Prostate gland (tissue), 2 donors: ENCODE results near the gene MEDAG. TPM values are rescaled to one million over a fixed set of nuclear protein-coding genes. Genes with fewer than 3 reads are reported as not detected.

ENCODE experiments used
- DNase-seq: peaks from one replicate; pipeline ENCODE4 v3.0.0-alpha.2; 2019; ENCODE audit warnings: low spot score
- H3K27ac ChIP-seq, 2 donors: fragments of 200-600 bp; sonication (generic); 2 replicates each; pipeline ENCODE4 v1.5.1; 2017 to 2019
- H3K27me3 ChIP-seq: fragments of 200-600 bp; sonication (generic); replicated peaks from 2 replicates; pipeline ENCODE4 v1.5.1; 2019; ENCODE audit not compliant: insufficient read depth
- H3K36me3 ChIP-seq, 2 donors: fragments of 200-600 bp; sonication (generic); 1 replicate in 1 of 2; 2 replicates in 1 of 2; pipeline versions ENCODE4 v1.5.1 to v1.8.1; 2017 to 2019
- H3K4me1 ChIP-seq: fragments of 200-600 bp; sonication (generic); replicated peaks from 2 replicates; pipeline ENCODE4 v1.5.1; 2019
- H3K4me3 ChIP-seq, 2 donors: fragments of 200-600 bp; sonication (generic); 2 replicates each; pipeline ENCODE4 v1.5.1; 2017 to 2019
- H3K9me3 ChIP-seq: fragments of 200-600 bp; sonication (generic); 2 replicates; pipeline ENCODE4 v1.5.1; 2017
- POLR2A ChIP-seq: fragments of 450-650 bp; IDR thresholded peaks from one replicate; pipeline ENCODE4 v1.6.1; 2016; ENCODE audit warnings: antibody characterized with exemption, mild to moderate bottlenecking
- POLR2AphosphoS5 ChIP-seq: sonication (generic); formaldehyde crosslinking; IDR thresholded peaks from one replicate; pipeline ENCODE4 v1.6.1; 2017; ENCODE audit warnings: antibody characterized with exemption
- WGBS: methylation state at CpG from one replicate; pipeline ENCODE4 v1.1.5; 2018; 5-methylcytosine and 5-hydroxymethylcytosine counted together
- intact Hi-C: fragments of 100-400 bp; cut with DNase I; formaldehyde crosslinking; loops from one replicate; pipeline ENCODE4 v1.14.2; 2022
- total RNA-seq, 2 donors: library from RNA; depleted of rRNA; stranded (reverse); fragments of >200 nt; gene quantifications; one replicate each; pipeline ENCODE4 v1.1.0, GENCODE V29; 2016
- TF ChIP-seq, protein P1 (sequence below), 4 experiments: fragments of 200-600 bp in 2 of 4; fragments of 450-650 bp in 2 of 4; sonication (generic) in 2 of 4; IDR thresholded peaks; 1 replicate in 3 of 4; 2 replicates in 1 of 4; pipeline ENCODE4 v1.5.1; 2016 to 2019; ENCODE audit warnings: antibody characterized with exemption in 4 of 4, mild to moderate bottlenecking in 2 of 4, moderate library complexity in 2 of 4

MEDAG gene
- total RNA-seq, 2 donors from 2014 or later, result 0.23 to 13.0 TPM

DNA sequence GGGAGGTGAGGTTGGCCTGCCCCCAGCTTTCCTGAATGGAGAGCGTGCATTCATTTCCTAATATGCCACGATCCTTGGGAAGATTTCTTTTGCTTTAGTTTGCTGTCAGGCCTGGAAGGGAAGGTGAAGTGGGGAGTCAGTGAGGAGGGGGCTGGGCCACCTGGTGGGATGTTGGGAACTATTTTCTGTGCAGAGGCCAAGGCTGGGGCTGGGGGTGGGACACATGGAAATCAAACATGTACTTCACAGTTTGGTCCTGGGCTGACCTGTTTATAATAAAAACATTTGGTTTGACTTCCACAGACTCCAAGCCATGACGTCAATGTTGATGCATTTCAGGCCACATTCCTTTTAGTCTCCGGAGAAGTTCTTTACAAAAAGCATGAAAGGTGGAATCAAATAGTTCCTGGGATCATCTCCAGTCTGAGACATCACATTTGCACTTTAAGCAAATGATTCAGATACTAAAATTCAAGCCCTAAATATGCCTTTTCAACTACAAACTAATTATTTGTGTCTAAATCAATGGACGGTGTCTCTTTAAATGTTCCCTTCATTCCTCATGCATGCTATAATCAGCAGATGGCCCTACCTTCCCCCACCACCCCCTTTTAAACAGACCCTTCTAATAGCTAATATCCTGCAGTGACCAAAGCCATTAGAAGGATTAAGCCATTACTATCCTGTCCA, 41.5 kb upstream of the MEDAG start:
- H3K27ac ChIP-seq, result peak overlapping the region; percentile 66 to 75
- H3K27me3 ChIP-seq, result no peaks in the 10 kb centered on the region
- peaks cover 2% of the 10 kb centered on the region for H3K4me1 ChIP-seq
- TF ChIP-seq POLR2AphosphoS5 (no peak), POLR2A (no peak)
- TF ChIP-seq, protein P1, sequence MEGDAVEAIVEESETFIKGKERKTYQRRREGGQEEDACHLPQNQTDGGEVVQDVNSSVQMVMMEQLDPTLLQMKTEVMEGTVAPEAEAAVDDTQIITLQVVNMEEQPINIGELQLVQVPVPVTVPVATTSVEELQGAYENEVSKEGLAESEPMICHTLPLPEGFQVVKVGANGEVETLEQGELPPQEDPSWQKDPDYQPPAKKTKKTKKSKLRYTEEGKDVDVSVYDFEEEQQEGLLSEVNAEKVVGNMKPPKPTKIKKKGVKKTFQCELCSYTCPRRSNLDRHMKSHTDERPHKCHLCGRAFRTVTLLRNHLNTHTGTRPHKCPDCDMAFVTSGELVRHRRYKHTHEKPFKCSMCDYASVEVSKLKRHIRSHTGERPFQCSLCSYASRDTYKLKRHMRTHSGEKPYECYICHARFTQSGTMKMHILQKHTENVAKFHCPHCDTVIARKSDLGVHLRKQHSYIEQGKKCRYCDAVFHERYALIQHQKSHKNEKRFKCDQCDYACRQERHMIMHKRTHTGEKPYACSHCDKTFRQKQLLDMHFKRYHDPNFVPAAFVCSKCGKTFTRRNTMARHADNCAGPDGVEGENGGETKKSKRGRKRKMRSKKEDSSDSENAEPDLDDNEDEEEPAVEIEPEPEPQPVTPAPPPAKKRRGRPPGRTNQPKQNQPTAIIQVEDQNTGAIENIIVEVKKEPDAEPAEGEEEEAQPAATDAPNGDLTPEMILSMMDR (IDR thresholded peaks at IDR 0.05), result no peak
- WGBS, result 33% methylated on average over 5 of the region's 5 CpGs
- intact Hi-C loops, result loop anchor here (5.0 to 10.0 kb wide), 7 partner anchors 62 to 732 kb away; partner anchors contain the start of genes HMGB1, UBE2L5 and USPL1
- no peak for DNase-seq
- no peaks in the 10 kb centered on the region for H3K36me3 ChIP-seq
- H3K4me3 ChIP-seq, result no peak overlapping the region
- H3K9me3 ChIP-seq, result no peaks in the 10 kb centered on the region

DNA sequence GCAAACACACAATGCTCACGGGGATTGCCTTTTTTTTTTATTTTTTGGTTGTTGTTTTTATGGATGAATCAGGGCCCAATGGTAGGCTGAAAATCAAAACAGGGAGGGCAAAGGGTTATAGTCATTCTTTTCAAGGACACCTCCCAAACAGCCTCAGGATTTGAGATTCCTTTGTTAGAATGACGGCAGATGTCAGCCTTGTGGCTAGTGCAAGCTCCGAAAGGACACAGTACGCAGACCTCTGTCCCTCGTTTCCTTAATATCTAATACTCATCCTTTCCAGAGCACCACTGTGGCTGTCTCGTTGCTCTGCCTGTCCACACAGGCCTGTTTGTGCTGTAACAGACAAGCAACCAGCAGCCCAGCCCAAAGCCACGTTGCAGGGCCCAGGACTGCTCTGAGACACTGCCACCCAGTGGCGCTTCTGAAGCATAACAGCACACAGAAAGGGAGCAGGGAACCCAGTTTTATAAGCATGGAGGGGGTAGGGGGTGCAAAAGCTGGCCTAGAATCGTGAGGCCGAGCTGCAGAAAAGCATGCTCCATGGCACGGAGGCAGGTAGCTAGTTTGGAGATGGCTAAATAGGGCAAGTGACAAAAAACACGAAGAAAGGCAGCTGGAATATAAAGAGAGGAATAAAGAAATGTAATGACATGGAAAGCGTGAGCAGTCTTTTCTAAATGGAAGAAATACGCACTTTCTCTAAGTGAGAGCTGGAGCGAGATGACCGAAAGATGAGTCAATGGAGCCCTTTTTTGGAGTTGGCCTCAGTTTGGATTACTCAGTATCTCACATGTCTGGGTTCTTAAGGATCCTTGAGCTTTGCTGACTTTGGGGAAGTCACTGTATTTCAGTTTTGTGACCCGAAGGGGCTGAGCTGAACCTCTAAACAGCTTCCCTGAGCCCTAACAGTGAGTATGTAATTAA, 40.7 kb upstream of the MEDAG start:
- intact Hi-C loops, result loop anchor here (5.0 to 10.0 kb wide), 6 partner anchors 63 to 733 kb away; partner anchors contain the start of genes UBE2L5 and USPL1
- Histone ChIP-seq H3K4me1 (peaks cover 2% of the 10 kb centered on the region), H3K4me3 (no peak overlapping the region), H3K27ac (peak overlapping the region; percentile 66 to 75), H3K36me3 (no peaks in the 10 kb centered on the region), H3K9me3 (no peaks in the 10 kb centered on the region), H3K27me3 (no peaks in the 10 kb centered on the region)
- peak; percentile 81 for DNase-seq
- WGBS, result 19% methylated on average over 17 of the region's 17 CpGs
- TF ChIP-seq POLR2AphosphoS5, result peak; percentile 73
- peak; percentile 9 for TF ChIP-seq POLR2A
- TF ChIP-seq, protein P1 (IDR thresholded peaks at IDR 0.05), result peak; percentile 63 to 94 (median 79)

DNA sequence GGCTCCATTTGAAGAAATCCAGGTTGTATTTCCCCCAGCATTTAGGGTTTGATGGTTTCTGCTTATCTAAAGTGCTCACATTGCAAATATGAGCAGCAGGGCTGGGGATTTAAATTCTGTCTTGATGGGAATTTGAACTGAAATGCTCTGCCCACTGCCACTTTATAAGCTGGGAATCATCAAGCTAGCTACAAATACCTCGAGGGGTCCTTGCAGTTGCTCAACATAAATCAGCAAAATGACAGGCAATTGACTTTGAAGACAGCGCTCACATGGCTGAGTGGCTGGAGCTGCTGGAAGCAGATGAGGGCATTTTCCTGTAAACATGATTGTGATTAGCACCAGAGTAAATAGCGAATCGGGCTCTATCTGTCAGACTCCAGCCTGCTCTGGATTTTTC, 39.4 kb upstream of the MEDAG start:
- Histone ChIP-seq H3K27ac (no peak overlapping the region), H3K4me3 (no peak overlapping the region), H3K36me3 (no peaks in the 10 kb centered on the region), H3K27me3 (no peaks in the 10 kb centered on the region), H3K9me3 (no peaks in the 10 kb centered on the region), H3K4me1 (peaks cover 2% of the 10 kb centered on the region)
- intact Hi-C loops, result loop anchor here (5.0 to 10.0 kb wide), 6 partner anchors 64 to 734 kb away; partner anchors contain the start of genes UBE2L5 and USPL1
- 59% methylated on average over 4 of the region's 4 CpGs for WGBS
- DNase-seq, result no peak
- no peak for TF ChIP-seq POLR2AphosphoS5
- no peak for TF ChIP-seq POLR2A
- TF ChIP-seq, protein P1 (IDR thresholded peaks at IDR 0.05), result no peak

DNA sequence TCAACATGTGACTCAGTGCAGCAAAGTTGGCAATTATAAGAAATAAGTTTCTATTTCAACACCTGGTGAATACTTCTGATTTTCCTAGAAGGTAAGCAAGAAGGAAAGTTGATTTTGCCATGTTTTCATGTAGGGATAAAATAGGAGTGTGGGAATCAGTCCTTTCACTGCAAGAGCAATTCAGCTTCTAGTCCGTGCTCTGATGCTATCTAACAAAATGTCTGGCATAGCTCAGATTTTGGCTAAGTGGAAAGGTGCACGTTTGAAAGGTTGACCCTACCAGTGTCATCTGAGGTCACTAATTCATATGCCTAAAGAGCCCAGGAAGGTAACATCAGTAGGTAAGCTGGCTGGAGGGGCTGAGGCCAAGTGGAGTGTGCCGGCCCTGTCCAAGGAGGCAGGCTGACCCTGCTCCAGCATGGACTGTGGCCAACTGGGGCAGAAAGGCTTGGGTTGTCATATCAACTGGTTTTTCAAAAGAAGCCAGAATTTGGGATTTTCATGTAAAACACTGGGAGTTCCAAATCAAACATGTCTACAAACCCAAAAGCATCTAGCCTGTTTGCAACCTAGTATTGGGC, 38.9 kb upstream of the MEDAG start:
- Histone ChIP-seq H3K9me3 (no peaks in the 10 kb centered on the region), H3K4me3 (no peak overlapping the region), H3K27ac (no peak overlapping the region), H3K36me3 (no peaks in the 10 kb centered on the region), H3K4me1 (peaks cover 2% of the 10 kb centered on the region), H3K27me3 (no peaks in the 10 kb centered on the region)
- no peak for DNase-seq
- intact Hi-C loops, result loop anchor here (5.0 to 10.0 kb wide), 6 partner anchors 65 to 735 kb away; partner anchors contain the start of genes UBE2L5 and USPL1
- TF ChIP-seq, protein P1 (IDR thresholded peaks at IDR 0.05), result no peak
- TF ChIP-seq POLR2A, result no peak
- no peak for TF ChIP-seq POLR2AphosphoS5
- WGBS, result 64% methylated on average over 3 of the region's 3 CpGs
